ENCODE results near the gene COA1. TPM values are rescaled to one million over a fixed set of nuclear protein-coding genes. Genes with fewer than 3 reads are reported as not detected.

COA1 gene
- total RNA-seq, 1 donor from 2014 or later, result 47.9 TPM

DNA sequence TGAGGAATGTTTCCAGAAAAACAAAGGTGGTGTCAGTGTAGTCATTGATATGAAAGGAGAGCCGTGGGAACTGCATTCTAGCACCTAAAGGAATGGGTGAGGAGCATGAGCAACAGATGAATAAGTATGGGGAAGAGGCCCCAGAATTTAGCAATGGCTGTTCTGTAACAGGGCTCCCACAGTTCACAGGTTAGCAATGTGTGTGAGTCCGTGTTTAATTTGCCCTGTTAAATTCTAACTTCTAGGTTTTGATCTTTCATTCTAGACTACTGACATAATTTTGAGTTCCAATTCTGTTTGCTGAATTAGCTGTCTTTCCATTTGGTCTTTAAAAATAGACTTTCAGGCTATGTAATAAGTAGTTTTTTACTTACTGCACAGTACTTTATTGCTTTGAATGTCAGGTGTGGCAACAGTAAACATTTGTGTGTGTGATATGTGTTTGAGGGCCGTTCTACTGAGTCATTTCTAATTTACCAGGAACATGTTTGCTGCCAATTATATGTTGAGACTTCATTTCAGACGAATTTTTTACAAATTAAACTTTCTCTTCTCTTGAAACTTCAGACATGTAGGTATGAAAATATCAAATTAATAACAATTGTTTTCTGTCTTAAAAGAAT lies 137.7 kb downstream of the COA1 start:
- DNase-seq (no peak), ATAC-seq (no peak)
- TF ChIP-seq, protein P1, sequence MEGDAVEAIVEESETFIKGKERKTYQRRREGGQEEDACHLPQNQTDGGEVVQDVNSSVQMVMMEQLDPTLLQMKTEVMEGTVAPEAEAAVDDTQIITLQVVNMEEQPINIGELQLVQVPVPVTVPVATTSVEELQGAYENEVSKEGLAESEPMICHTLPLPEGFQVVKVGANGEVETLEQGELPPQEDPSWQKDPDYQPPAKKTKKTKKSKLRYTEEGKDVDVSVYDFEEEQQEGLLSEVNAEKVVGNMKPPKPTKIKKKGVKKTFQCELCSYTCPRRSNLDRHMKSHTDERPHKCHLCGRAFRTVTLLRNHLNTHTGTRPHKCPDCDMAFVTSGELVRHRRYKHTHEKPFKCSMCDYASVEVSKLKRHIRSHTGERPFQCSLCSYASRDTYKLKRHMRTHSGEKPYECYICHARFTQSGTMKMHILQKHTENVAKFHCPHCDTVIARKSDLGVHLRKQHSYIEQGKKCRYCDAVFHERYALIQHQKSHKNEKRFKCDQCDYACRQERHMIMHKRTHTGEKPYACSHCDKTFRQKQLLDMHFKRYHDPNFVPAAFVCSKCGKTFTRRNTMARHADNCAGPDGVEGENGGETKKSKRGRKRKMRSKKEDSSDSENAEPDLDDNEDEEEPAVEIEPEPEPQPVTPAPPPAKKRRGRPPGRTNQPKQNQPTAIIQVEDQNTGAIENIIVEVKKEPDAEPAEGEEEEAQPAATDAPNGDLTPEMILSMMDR (IDR thresholded peaks at IDR 0.05), result no peak
- peaks cover 14% of the 10 kb centered on the region for H3K4me1 ChIP-seq
- peaks cover 6% of the 10 kb centered on the region for H3K36me3 ChIP-seq
- H3K27ac ChIP-seq, result no peak overlapping the region
- intact Hi-C loops (cut with DNase I), result no loop called here
- no peak overlapping the region for H3K4me3 ChIP-seq
- H3K27me3 ChIP-seq, result no peaks in the 10 kb centered on the region
- H3K9me3 ChIP-seq, result no peaks in the 10 kb centered on the region

DNA sequence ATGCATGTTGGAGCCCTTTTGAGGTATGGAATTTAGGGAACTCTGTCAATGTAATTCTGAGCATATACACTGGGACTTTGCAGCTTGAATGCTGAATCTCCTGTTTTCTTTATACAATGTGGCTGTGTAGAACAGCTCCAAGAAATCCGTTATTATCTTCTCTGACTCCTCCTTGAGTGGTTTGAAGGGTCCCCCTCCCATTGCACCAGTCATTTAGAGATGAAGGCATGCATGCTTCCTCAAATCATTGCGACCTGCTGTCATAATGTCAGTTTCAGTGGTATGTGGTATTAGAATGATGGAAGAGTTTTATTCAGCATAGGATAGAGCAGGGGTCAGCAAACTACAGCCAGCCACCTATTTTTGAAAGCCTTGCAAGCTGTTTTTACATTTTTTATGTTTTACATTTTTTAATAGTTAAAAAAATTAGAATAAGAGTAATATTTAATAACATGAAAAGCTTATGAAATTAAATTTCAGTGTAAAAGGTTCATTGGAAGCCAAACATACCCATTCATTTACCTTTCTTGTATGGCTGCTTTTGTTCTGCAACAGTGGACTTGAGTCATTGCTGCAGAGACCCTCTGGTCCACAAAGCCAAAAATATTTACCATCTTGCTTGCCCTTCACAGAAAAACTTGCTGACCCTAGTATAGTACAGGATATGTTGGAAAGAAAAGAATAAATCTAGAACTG lies 138.3 kb downstream of the COA1 start:
- DNase-seq, result no peak
- intact Hi-C loops (cut with DNase I), result no loop called here
- peaks cover 14% of the 10 kb centered on the region for H3K4me1 ChIP-seq

DNA sequence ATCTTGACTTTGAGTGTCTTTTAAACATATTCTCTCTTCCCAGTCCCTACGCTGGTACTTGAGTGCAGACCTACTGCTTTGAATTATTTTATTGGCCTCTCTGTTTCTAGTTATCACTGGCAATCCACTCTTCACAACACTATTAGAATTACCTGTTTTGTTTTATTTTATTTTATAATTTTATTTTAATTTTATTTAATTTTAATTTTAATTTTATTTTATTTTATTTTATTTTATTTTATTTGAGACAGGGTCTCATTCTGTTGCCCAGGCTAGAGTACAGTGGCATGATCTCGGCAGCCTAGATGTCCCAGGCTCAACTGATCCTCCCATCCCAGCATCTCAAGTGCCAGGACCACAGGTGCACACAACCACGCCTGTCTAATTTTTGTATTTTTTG lies 139.6 kb downstream of the COA1 start:
- Histone ChIP-seq H3K36me3 (no peaks in the 10 kb centered on the region), H3K9me3 (no peaks in the 10 kb centered on the region), H3K27me3 (no peaks in the 10 kb centered on the region), H3K27ac (no peak overlapping the region), H3K4me3 (no peak overlapping the region), H3K4me1 (peaks cover 11% of the 10 kb centered on the region)
- ATAC-seq (no peak), DNase-seq (no peak)
- TF ChIP-seq, protein P1 (IDR thresholded peaks at IDR 0.05), result no peak
- intact Hi-C loops (cut with DNase I), result no loop called here

More for the DNA sequence above, 138.3 kb downstream of the COA1 start:
- no peak for ATAC-seq
- Histone ChIP-seq H3K27ac (no peak overlapping the region), H3K36me3 (peaks cover 3% of the 10 kb centered on the region), H3K4me3 (no peak overlapping the region), H3K9me3 (no peaks in the 10 kb centered on the region), H3K27me3 (no peaks in the 10 kb centered on the region)
- TF ChIP-seq, protein P1 (IDR thresholded peaks at IDR 0.05), result no peak

Other genes with a start within 250 kb of the COA1 start
- 35.4 TPM for gene STK17A, start 146.4 kb downstream of the COA1 start, total RNA-seq
- gene BLVRA, start 29.2 kb upstream of the COA1 start, total RNA-seq, result 104 TPM
- gene MRPS24, start 140.0 kb upstream of the COA1 start, total RNA-seq, result 61.5 TPM
- 29.1 TPM for gene URGCP, start 177.1 kb upstream of the COA1 start, total RNA-seq
- gene UBE2D4, start 196.9 kb upstream of the COA1 start, total RNA-seq, result 27.2 TPM